Measurements from ENCODE around the gene NKAIN2. TPM values are rescaled to one million over a fixed set of nuclear protein-coding genes. Genes with fewer than 3 reads are reported as not detected.

The NKAIN2 gene
- total RNA-seq, 2 donors from 2014 or later: 0.29 TPM; not detected in 1

DNA sequence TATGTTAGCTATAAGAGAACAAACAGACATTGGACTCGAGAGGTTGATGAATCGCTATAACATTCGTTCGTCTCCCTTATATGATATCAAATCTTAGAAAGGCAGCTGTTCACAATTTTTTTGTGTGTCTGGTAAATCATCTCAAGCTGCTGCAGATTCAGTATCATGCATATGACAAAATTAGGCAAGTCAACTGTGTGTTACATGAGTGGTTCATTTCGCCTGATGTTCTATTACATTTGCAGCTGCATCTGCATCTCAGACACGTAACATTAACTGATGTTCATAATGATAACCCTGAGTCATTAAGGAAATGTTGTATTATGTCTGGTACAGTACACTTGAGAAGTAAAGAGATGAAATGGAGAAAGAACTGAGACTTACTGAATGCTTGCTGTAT, 92.1 kb downstream of the NKAIN2 start:
- Mint-ChIP-seq H3K27me3 (ENCODE audit: insufficient read depth) (peaks cover 17% of the 10 kb centered on the region), H3K36me3 (ENCODE audit: low read depth) (no peaks in the 10 kb centered on the region), H3K4me1 (no peaks in the 10 kb centered on the region), H3K9me3 (no peaks in the 10 kb centered on the region), H3K27ac (no peak overlapping the region), H3K4me3 (no peak overlapping the region)
- TF ChIP-seq, protein P1, sequence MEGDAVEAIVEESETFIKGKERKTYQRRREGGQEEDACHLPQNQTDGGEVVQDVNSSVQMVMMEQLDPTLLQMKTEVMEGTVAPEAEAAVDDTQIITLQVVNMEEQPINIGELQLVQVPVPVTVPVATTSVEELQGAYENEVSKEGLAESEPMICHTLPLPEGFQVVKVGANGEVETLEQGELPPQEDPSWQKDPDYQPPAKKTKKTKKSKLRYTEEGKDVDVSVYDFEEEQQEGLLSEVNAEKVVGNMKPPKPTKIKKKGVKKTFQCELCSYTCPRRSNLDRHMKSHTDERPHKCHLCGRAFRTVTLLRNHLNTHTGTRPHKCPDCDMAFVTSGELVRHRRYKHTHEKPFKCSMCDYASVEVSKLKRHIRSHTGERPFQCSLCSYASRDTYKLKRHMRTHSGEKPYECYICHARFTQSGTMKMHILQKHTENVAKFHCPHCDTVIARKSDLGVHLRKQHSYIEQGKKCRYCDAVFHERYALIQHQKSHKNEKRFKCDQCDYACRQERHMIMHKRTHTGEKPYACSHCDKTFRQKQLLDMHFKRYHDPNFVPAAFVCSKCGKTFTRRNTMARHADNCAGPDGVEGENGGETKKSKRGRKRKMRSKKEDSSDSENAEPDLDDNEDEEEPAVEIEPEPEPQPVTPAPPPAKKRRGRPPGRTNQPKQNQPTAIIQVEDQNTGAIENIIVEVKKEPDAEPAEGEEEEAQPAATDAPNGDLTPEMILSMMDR (conservative IDR thresholded peaks at IDR 0.05): no peak
- DNase-seq: no peak
- H3K9ac ChIP-seq (ENCODE audit: extremely low read depth, low read length, poor library complexity, severe bottlenecking): no peak overlapping the region
- no peaks in the 10 kb centered on the region for H3K36me3 ChIP-seq (ENCODE audit: control insufficient read depth, insufficient read depth, low read length)
- 94 to 97% methylated on average over 6 of the region's 6 CpGs for WGBS, 2 experiments (ENCODE audit: insufficient coverage in 1 of 2, insufficient read length in 1 of 2)
- H3K27me3 ChIP-seq (ENCODE audit: control insufficient read depth, insufficient read depth, low read length, poor library complexity, severe bottlenecking): no peaks in the 10 kb centered on the region
- no peaks in the 10 kb centered on the region for H3K9me3 ChIP-seq (ENCODE audit: control insufficient read depth, low read length)
- no peak overlapping the region for H3K4me3 ChIP-seq (ENCODE audit: low read length)
- H3K4me1 ChIP-seq (ENCODE audit: control insufficient read depth, insufficient read depth, low read length): no peaks in the 10 kb centered on the region
- no peak overlapping the region for H3K27ac ChIP-seq (ENCODE audit: low read depth, low read length)

DNA sequence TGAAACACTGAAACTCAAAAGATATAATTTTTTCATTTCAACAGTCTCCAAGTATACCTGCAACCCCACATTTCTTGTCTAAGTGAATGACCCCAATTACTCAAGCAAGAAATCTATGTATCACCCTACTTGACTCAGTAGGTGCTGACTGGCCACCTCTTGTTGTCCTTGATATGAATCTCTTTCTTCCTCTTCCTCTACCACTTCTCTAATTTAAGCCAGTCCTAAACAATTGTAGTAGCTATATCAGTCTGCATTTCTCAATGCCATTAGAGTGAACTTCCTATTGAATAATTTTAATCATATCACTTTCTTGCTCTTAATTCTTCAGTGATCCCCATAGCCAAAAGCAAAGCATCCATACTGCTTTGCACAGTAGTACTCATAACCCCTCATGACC, 93.2 kb downstream of the NKAIN2 start:
- TF ChIP-seq, protein P1 (conservative IDR thresholded peaks at IDR 0.05): no peak
- no peak for DNase-seq
- H3K4me1 Mint-ChIP-seq: no peaks in the 10 kb centered on the region
- H3K27ac Mint-ChIP-seq: no peak overlapping the region
- Histone ChIP-seq H3K9ac (ENCODE audit: extremely low read depth, low read length, poor library complexity, severe bottlenecking) (no peak overlapping the region), H3K36me3 (ENCODE audit: control insufficient read depth, insufficient read depth, low read length) (no peaks in the 10 kb centered on the region), H3K4me3 (ENCODE audit: low read length) (no peak overlapping the region), H3K4me1 (ENCODE audit: control insufficient read depth, insufficient read depth, low read length) (no peaks in the 10 kb centered on the region), H3K27me3 (ENCODE audit: control insufficient read depth, insufficient read depth, low read length, poor library complexity, severe bottlenecking) (no peaks in the 10 kb centered on the region), H3K27ac (ENCODE audit: low read depth, low read length) (no peak overlapping the region), H3K9me3 (ENCODE audit: control insufficient read depth, low read length) (no peaks in the 10 kb centered on the region)
- H3K36me3 Mint-ChIP-seq (ENCODE audit: low read depth): no peaks in the 10 kb centered on the region
- no peaks in the 10 kb centered on the region for H3K9me3 Mint-ChIP-seq
- H3K27me3 Mint-ChIP-seq (ENCODE audit: insufficient read depth): peaks cover 19% of the 10 kb centered on the region
- H3K4me3 Mint-ChIP-seq: no peak overlapping the region

DNA sequence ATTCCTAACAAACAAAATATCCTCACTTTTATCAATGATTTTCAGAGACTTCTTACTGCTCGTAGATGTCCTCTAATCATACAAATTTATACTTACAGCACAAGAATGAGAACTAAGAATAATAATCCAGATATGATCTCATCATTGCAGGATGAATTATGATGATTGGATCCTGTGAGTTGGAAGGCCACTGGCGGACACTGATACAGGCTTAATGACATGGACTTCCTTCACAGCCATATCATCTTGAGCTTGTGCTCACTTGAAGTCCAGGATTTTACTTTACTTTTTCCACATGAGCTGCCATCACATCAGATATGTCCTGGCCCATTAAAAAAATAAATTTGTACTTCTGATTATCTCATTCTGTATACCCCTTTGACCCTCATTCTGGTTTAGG, 94.3 kb downstream of the NKAIN2 start:
- Mint-ChIP-seq H3K4me3 (no peak overlapping the region), H3K27ac (no peak overlapping the region), H3K4me1 (no peaks in the 10 kb centered on the region), H3K27me3 (ENCODE audit: insufficient read depth) (peaks cover 21% of the 10 kb centered on the region), H3K9me3 (no peaks in the 10 kb centered on the region), H3K36me3 (ENCODE audit: low read depth) (no peaks in the 10 kb centered on the region)
- H3K4me1 ChIP-seq (ENCODE audit: control insufficient read depth, insufficient read depth, low read length): no peaks in the 10 kb centered on the region
- no peaks in the 10 kb centered on the region for H3K27me3 ChIP-seq (ENCODE audit: control insufficient read depth, insufficient read depth, low read length, poor library complexity, severe bottlenecking)
- H3K27ac ChIP-seq (ENCODE audit: low read depth, low read length): no peak overlapping the region
- no peaks in the 10 kb centered on the region for H3K9me3 ChIP-seq (ENCODE audit: control insufficient read depth, low read length)
- DNase-seq: no peak
- H3K36me3 ChIP-seq (ENCODE audit: control insufficient read depth, insufficient read depth, low read length): no peaks in the 10 kb centered on the region
- no peak overlapping the region for H3K9ac ChIP-seq (ENCODE audit: extremely low read depth, low read length, poor library complexity, severe bottlenecking)
- TF ChIP-seq, protein P1 (conservative IDR thresholded peaks at IDR 0.05): no peak
- 92 to 100% methylated on average over 2 of the region's 2 CpGs for WGBS, 2 experiments (ENCODE audit: insufficient coverage in 1 of 2, insufficient read length in 1 of 2)
- no peak overlapping the region for H3K4me3 ChIP-seq (ENCODE audit: low read length)
